A549 (cell line): Measurements from ENCODE around the gene ATP9B. TPM values are rescaled to one million over a fixed set of nuclear protein-coding genes. Genes with fewer than 3 reads are reported as not detected.

Experiments used
- ATAC-seq, 2 experiments: fragments of 200-7000 bp in 1 of 2; fragments of >200 bp in 1 of 2; cut with Nextera tagmentation in 1 of 2; cut with Tn5 transposase in 1 of 2; 3 replicates each; pipeline versions ENCODE4 v1.8.0 to v1.9.1; 2018 to 2020; ENCODE audit warnings: mild to moderate bottlenecking in 1 of 2, moderate library complexity in 1 of 2
- CTCF ChIA-PET: fragments of 300-600 bp; sonication (Branson Sonifier 250); formaldehyde crosslinking; extraction: SDS; loops from one replicate; lab custom pipeline; 2021; ENCODE audit warnings: antibody characterized with exemption, inconsistent platforms; lab: Yijun Ruan, JAX
- POLR2A ChIA-PET: fragments of 350-600 bp; formaldehyde crosslinking; extraction: SDS; loops from one replicate; lab custom pipeline; 2021; ENCODE audit warnings: antibody characterized with exemption, inconsistent platforms; lab: Yijun Ruan, JAX
- DNase-seq, 2 experiments: peaks; one replicate each; pipeline versions ENCODE4 v3.0.0 to v3.0.0-alpha.2; 2011 to 2016; ENCODE audit warnings: low read depth in 1 of 2, low spot score in 1 of 2
- FAIRE-seq: peaks from 2 replicates; lab custom pipeline; 2011; peaks lifted over from hg19 to GRCh38; lab: Jason Lieb, UNC
- H3K27ac ChIP-seq, 2 experiments: fragments of >200 bp; sonication (Bioruptor Twin); formaldehyde crosslinking; 3 replicates each; pipeline ENCODE4 v1.5.1; 2016 to 2017
- H3K4me1 ChIP-seq: fragments of >200 bp; sonication (Bioruptor Twin); formaldehyde crosslinking; 3 replicates; pipeline ENCODE4 v1.6.1; 2016
- H3K4me2 ChIP-seq: fragments of >200 bp; sonication (Bioruptor Twin); formaldehyde crosslinking; 3 replicates; pipeline ENCODE4 v1.6.1; 2016
- H3K4me3 ChIP-seq: fragments of >200 bp; sonication (Bioruptor Twin); formaldehyde crosslinking; 3 replicates; pipeline ENCODE4 v1.5.1; 2016
- H3K9me3 ChIP-seq: fragments of >200 bp; sonication (Bioruptor Twin); formaldehyde crosslinking; 3 replicates; pipeline ENCODE4 v1.6.1; 2016
- ATOH8 ChIP-seq: fragments of 250-450 bp; sonication (Bioruptor Pico); IDR thresholded peaks from 2 replicates; pipeline ENCODE4 v1.5.0; 2020; ENCODE audit warnings: low read depth, mild to moderate bottlenecking, moderate library complexity
- CEBPB ChIP-seq, 2 experiments: fragments of >200 bp in 1 of 2; sonication (Bioruptor Twin) in 1 of 2; formaldehyde crosslinking in 1 of 2; IDR thresholded peaks; 2 replicates each; pipeline ENCODE4 v1.6.1; 2012 to 2016
- CHD2 ChIP-seq: fragments of 150-350 bp; IDR thresholded peaks from 2 replicates; pipeline ENCODE4 v1.6.1; 2014; ENCODE audit warnings: low read length; ENCODE audit not compliant: partially characterized antibody
- CHD4 ChIP-seq: fragments of 200-600 bp; sonication (generic); IDR thresholded peaks from 2 replicates; pipeline ENCODE4 v1.6.1; 2016; ENCODE audit warnings: antibody characterized with exemption, mild to moderate bottlenecking, borderline replicate concordance
- CTCF ChIP-seq: fragments of >200 bp; sonication (Bioruptor Twin); formaldehyde crosslinking; IDR thresholded peaks from 3 replicates; pipeline ENCODE4 v1.5.1; 2016
- E2F6 ChIP-seq: IDR thresholded peaks from 2 replicates; pipeline ENCODE4 v1.6.1; 2012; ENCODE audit warnings: low read depth, borderline replicate concordance
- FOSB ChIP-seq: fragments of 250-450 bp; sonication (Bioruptor Pico); IDR thresholded peaks from 2 replicates; pipeline ENCODE4 v1.5.0; 2020; ENCODE audit warnings: mild to moderate bottlenecking, moderate library complexity
- HDAC2 ChIP-seq: fragments of 200-600 bp; sonication (generic); IDR thresholded peaks from 2 replicates; pipeline ENCODE4 v1.6.1; 2016
- HES2 ChIP-seq: fragments of >200 bp; sonication (Bioruptor Twin); formaldehyde crosslinking; IDR thresholded peaks from 2 replicates; pipeline ENCODE4 v1.6.1; 2016
- HEYL ChIP-seq: fragments of 250-450 bp; sonication (Bioruptor Pico); IDR thresholded peaks from 2 replicates; pipeline ENCODE4 v1.8.0; 2021; ENCODE audit warnings: mild to moderate bottlenecking, moderate library complexity
- HMGXB4 ChIP-seq: fragments of 250-450 bp; sonication (Bioruptor Pico); IDR thresholded peaks from 2 replicates; pipeline ENCODE4 v1.5.0; 2021; ENCODE audit warnings: mild to moderate bottlenecking, moderate library complexity, borderline replicate concordance
- HOXA7 ChIP-seq: fragments of 250-450 bp; sonication (Bioruptor Pico); IDR thresholded peaks from 2 replicates; pipeline ENCODE4 v1.5.0; 2020; ENCODE audit warnings: mild to moderate bottlenecking, moderate library complexity
- HOXB13 ChIP-seq: fragments of 250-450 bp; sonication (Bioruptor Pico); IDR thresholded peaks from 2 replicates; pipeline ENCODE4 v1.5.0; 2020; ENCODE audit warnings: low read depth, mild to moderate bottlenecking, moderate library complexity
- JUNB ChIP-seq: fragments of >200 bp; sonication (Bioruptor Twin); formaldehyde crosslinking; IDR thresholded peaks from 2 replicates; pipeline ENCODE4 v1.6.1; 2016
- KDM5A ChIP-seq: fragments of 200-600 bp; sonication (generic); IDR thresholded peaks from 2 replicates; pipeline ENCODE4 v1.6.1; 2016; ENCODE audit warnings: antibody characterized with exemption, mild to moderate bottlenecking
- MAFK ChIP-seq: fragments of 450-650 bp; IDR thresholded peaks from 2 replicates; pipeline ENCODE4 v1.6.1; 2014; ENCODE audit not compliant: partially characterized antibody
- MAX ChIP-seq: IDR thresholded peaks from 2 replicates; pipeline ENCODE4 v1.6.1; 2012
- NFE2L2 ChIP-seq: fragments of 150-350 bp; conservative IDR thresholded peaks from 2 replicates; pipeline ENCODE4 v1.6.1; 2014; ENCODE audit warnings: low read length
- NPAS2 ChIP-seq: fragments of 250-450 bp; sonication (Bioruptor Pico); IDR thresholded peaks from 2 replicates; pipeline ENCODE4 v1.8.0; 2022; ENCODE audit warnings: mild to moderate bottlenecking, moderate library complexity, borderline replicate concordance
- NR3C1 ChIP-seq: fragments of >200 bp; sonication (Bioruptor Twin); formaldehyde crosslinking; IDR thresholded peaks from 3 replicates; pipeline ENCODE4 v1.6.1; 2017
- POLR2A ChIP-seq: IDR thresholded peaks from 2 replicates; pipeline ENCODE4 v1.6.1; 2012; ENCODE audit warnings: mild to moderate bottlenecking, low read length
- RARB ChIP-seq: fragments of 250-450 bp; sonication (Bioruptor Pico); IDR thresholded peaks from 2 replicates; pipeline ENCODE4 v1.8.0; 2021; ENCODE audit warnings: mild to moderate bottlenecking, moderate library complexity
- RFX5 ChIP-seq: fragments of 450-650 bp; IDR thresholded peaks from 2 replicates; pipeline ENCODE4 v1.7.1; 2014; ENCODE audit warnings: antibody characterized with exemption, mild to moderate bottlenecking, moderate library complexity
- SREBF2 ChIP-seq: fragments of 450-650 bp; IDR thresholded peaks from 2 replicates; pipeline ENCODE4 v1.6.1; 2014; ENCODE audit warnings: mild to moderate bottlenecking, moderate library complexity
- USF2 ChIP-seq: fragments of 450-650 bp; IDR thresholded peaks from 2 replicates; pipeline ENCODE4 v1.6.1; 2014; ENCODE audit warnings: antibody characterized with exemption
- ZC3H11A ChIP-seq: fragments of 450-650 bp; IDR thresholded peaks from 2 replicates; pipeline ENCODE4 v1.6.1; 2014; ENCODE audit warnings: antibody characterized with exemption, mild to moderate bottlenecking
- ZNF302 ChIP-seq: fragments of 250-450 bp; sonication (Bioruptor Pico); IDR thresholded peaks from 2 replicates; pipeline ENCODE4 v1.9.0; 2021; ENCODE audit warnings: inconsistent platforms, mild to moderate bottlenecking, moderate library complexity
- WGBS: methylation state at CpG from one replicate; pipeline ENCODE4 v1.1.6; 2017; ENCODE audit errors: missing lambda C conversion rate; 5-methylcytosine and 5-hydroxymethylcytosine counted together
- polyA plus RNA-seq, 4 experiments: library from polyadenylated mRNA; depleted of rRNA in 3 of 4; stranded (reverse); fragments of >200 nt; fragmentation: RNase III in 1 of 4; extraction: RNeasy Plus Mini Kit Qiagen cat#74134 plus additional on column Dnase treatment in 1 of 4; gene quantifications; 2 replicates in 3 of 4; 3 replicates in 1 of 4; pipeline ENCODE4 v1.2.3, GENCODE V29; 2011 to 2017

The ATP9B gene
- polyA plus RNA-seq, 2 of the 4 experiments (the other 2 are of a cell fraction) = 22.6 to 35.7 TPM

GRCh38 chr18:79318142-79318673, 249.0 kb downstream of the ATP9B start:
- DNase-seq (no peak), ATAC-seq (no peak), FAIRE-seq (no peak)
- no peak overlapping the region for H3K4me3 ChIP-seq
- POLR2A ChIA-PET = no interaction called here
- WGBS = 84% methylated on average over 9 of the region's 9 CpGs
- peak; percentile 26 for TF ChIP-seq MAFK
- TF ChIP-seq NPAS2 = no peak
- no peak for TF ChIP-seq CHD2
- TF ChIP-seq SREBF2 = no peak
- no peak for TF ChIP-seq RFX5
- TF ChIP-seq MAX = no peak
- no peak for TF ChIP-seq JUNB
- TF ChIP-seq USF2 = no peak
- H3K4me1 ChIP-seq = no peaks in the 10 kb centered on the region
- no peak overlapping the region for H3K27ac ChIP-seq
- CTCF ChIA-PET = no interaction called here
- no peak overlapping the region for H3K4me2 ChIP-seq
- H3K9me3 ChIP-seq = no peaks in the 10 kb centered on the region

GRCh38 chr18:79320216-79320850, 251.1 kb downstream of the ATP9B start:
- WGBS = 89% methylated on average over 12 of the region's 15 CpGs

GRCh38 chr18:79321625-79322405, 252.6 kb downstream of the ATP9B start:
- Histone ChIP-seq H3K4me3 (no peak overlapping the region), H3K27ac (no peak overlapping the region), H3K4me1 (no peaks in the 10 kb centered on the region), H3K4me2 (no peak overlapping the region), H3K9me3 (no peaks in the 10 kb centered on the region)
- CTCF ChIA-PET = no interaction called here
- POLR2A ChIA-PET = no interaction called here
- DNase-seq (no peak), FAIRE-seq (no peak), ATAC-seq (no peak)
- WGBS = 75% methylated on average over 17 of the region's 17 CpGs
- TF ChIP-seq ATOH8 (CRISPR knock-in tag) (no peak), HMGXB4 (CRISPR knock-in tag) (no peak), ZNF302 (CRISPR knock-in tag) (no peak), HDAC2 (no peak), HES2 (no peak), HOXA7 (CRISPR knock-in tag) (no peak), CEBPB (IDR thresholded peaks at IDR 0.05) (no peak), CHD4 (no peak), FOSB (CRISPR knock-in tag) (no peak), RARB (CRISPR knock-in tag) (no peak), HOXB13 (no peak), CTCF (no peak), ZC3H11A (no peak), E2F6 (no peak), KDM5A (no peak)

More at GRCh38 chr18:79320216-79320850, 251.1 kb downstream of the ATP9B start:
- ATAC-seq (no peak), FAIRE-seq (no peak), DNase-seq (no peak)
- Histone ChIP-seq H3K9me3 (no peaks in the 10 kb centered on the region), H3K27ac (no peak overlapping the region), H3K4me1 (no peaks in the 10 kb centered on the region), H3K4me2 (no peak overlapping the region), H3K4me3 (no peak overlapping the region)
- ChIA-PET CTCF (no interaction called here), POLR2A (no interaction called here)
- TF ChIP-seq HEYL (CRISPR knock-in tag) (no peak), POLR2A (no peak), NR3C1 (no peak), NFE2L2 (no peak), E2F6 (no peak)
